PC-3 (cell line): Measurements from ENCODE around the gene EIF5.
"Not testable (repeated sequence)": the region's sequence is repeated elsewhere in the genome, so short reads cannot be mapped to it uniquely, and the experiment has no call there.

Source experiments
- CTCF ChIP-seq: fragments of 300-600 bp; sonication (generic); conservative IDR thresholded peaks from 2 replicates; pipeline ENCODE4 v1.5.1; 2017; ENCODE audit warnings: antibody characterized with exemption, low read depth, mild to moderate bottlenecking, low read length
- EZH2phosphoT487 ChIP-seq: fragments of 300-600 bp; sonication (generic); IDR thresholded peaks from 2 replicates; pipeline ENCODE4 v1.6.1; 2018; ENCODE audit warnings: mild to moderate bottlenecking, antibody characterized with exemption, low read length, borderline replicate concordance

GRCh38 chr14:103357552-103357951 is 23.5 kb downstream of the EIF5 start:
- TF ChIP-seq CTCF, EZH2phosphoT487: not testable (repeated sequence)
